HG02763 (cell line): ENCODE measurements around the gene UIMC1.
"Not testable (repeated sequence)": the region's sequence is repeated elsewhere in the genome, so short reads cannot be mapped to it uniquely, and the experiment has no call there.

Experiments
- ATAC-seq: cut with Tn5 transposase; IDR thresholded peaks from one replicate; pipeline ENCODE4 v1.9.1; 2021; ENCODE audit warnings: mild to moderate bottlenecking, moderate library complexity; ENCODE audit not compliant: unreplicated experiment

The UIMC1 gene

DNA sequence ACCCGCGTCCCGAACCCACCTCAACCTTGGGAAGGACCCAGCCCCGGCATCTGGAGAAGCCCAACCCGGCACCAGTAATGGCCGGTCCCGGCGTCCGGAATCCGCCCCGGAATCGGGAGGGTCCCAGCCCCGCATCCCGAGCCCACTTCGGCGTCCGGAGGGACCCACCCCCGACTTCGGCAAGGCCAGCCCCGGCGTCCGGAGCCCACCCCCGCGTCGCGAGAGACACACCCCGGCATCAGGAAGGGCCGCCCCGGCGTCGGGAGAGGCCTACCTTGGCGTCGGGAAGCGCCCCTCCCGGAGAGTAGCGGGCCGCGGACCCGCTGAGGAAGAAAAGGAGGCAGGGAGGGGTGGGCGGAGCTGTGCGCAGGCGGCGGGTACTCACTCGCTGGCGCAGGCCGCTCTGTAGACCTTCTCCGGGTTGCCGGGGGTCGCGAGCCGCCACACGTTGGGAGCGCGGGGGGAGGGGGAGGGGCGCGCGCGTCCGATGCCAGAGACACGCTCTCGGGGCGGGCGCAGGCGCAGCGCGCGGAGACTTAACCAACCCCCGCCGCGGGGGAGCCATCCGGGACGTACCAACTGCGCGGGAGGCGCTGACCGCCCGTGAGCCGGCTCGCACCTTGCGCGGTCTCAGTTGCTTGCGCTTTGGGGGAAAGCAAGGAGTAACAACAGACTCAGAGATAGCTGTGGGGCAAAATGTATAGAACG lies at the start of gene UIMC1:
TSS of gene UIMC1 (minus strand) at position 515 of the 708 bp plus-strand sequence. CDS start 24,164 bp downstream, outside the sequence.
- peak; percentile 70 for ATAC-seq

DNA sequence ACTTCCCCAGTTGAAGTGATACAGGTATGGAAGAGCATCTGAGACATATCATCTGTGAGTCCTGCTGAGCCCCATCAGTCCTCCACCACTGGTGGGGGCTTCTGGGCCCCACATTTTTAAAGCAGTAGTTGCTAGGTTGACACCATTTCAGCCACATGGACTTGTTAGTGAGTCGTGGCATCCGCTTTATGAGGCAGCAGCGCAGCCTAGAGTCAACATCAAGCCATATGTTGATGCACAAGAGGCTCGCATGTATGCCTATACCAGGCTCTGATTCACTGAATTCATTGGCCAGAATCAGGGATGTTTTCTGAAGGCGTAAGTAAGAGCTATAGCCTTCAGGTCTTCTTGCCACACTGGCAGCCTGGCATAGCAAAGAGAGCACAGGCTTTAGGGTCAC lies 42.7 kb upstream of the UIMC1 start:
- no peak for ATAC-seq

DNA sequence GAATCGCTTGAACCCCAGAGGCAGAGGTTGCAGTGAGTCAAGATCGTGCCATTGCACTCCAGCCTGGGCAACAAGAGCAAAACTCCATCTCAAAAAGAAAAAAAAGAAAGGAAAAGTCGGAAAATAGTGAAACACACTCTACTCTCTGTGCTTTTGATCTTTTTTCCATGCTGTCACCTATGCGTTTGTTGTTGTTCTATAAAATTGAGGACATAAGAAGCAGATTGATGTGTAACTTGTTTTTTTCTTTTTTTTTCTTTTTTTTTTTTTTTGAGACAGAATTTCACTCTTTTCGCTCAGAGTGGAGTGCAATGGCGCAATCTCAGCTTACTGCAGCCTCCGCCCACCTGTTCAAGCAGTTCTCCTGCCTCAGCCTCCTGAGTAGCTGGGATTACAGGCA lies 42.0 kb upstream of the UIMC1 start:
- ATAC-seq, result not testable (repeated sequence)

DNA sequence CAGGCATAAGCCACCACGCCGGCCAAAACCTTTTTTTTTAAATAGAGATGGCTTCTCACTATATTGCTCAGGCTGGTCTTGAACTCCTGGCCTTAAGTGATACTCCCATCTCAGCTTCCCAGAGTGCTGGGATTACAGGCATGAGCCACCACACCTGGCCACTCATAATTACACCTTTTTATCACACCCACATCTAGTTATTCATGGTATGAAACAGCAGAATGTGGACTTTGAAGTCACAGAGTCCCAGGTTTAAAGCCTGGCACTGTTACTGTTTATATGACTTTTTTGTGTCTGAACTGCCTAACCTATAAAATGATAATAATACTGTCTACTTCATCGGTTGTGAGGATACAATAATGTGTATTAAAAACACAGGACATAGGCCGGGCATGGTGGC lies 39.1 kb upstream of the UIMC1 start:
- ATAC-seq, result no peak

DNA sequence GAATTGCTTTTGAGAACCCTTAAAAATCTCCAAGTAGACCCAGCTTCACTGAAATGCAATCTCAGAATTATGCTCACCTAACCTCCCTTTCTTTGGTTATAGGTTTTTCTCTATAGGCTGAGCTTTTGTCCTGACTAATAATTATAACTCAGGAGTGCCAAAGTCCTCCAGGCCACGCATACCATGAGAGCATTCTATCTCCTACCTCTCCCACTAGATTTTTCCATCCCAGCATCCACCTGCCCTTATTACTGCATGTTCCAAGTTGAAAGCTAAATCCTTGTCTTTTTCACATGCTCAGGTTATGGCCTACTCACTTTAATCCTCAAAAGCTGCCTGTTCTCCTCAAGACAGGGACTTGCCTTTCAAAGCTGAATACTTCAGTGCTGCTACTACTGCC lies 38.1 kb upstream of the UIMC1 start:
- no peak for ATAC-seq

DNA sequence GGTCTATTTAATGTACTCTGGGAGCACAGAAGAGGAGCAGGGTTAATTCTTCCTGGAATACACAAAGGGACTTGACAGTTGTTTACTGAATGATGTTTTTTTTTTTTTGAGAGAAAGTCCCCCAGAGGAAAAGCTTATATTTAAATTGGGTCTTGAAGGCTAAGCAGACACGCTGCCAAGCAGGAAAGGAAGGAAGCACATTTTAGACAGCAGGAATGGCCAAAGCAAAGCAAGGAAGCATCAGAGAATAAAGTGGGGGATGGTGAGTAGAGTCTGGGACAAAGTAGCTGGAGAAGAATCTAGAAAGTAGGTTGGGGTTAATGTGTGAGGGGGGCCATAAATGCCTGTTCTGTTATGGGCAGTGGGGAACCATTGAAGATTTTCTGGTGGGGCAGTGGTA lies 37.4 kb upstream of the UIMC1 start:
- ATAC-seq, result no peak

DNA sequence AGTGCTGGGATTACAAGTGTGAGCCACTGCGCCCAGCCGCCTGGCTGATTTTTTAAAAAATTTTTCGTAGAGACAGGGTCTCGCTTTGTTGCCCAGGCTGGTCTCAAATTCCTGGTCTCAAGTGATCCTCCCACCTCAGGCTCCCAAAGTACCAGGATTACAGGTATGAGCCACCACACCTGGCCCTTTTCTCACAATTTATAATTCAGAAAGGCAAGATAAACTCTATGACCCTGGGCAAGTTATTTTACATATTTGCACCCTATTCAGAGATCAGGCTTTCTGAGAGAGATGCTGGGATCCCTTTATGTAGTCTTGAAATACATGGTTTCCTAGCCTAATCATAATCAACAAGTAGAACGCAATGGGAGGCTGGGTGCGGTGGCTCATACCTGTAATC lies 36.5 kb upstream of the UIMC1 start:
- no peak for ATAC-seq

DNA sequence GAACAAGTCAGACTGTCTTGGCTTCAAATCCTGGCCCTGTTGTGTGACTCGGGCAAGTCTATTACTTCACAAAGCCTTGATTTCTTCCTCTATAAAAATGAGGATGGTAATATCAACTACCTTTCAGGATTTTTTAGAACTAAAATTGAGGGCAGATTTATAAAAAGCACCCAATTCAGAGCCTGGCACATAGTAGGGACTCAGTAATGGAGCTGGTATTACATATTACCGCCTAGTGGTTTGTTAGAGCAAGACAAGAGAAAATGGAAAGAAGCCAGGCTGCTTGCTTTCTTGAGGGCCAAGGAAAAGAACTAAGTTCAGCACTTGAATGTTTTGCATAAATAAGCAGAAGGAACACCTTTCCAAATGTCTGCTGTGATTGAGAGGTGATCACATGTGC lies 35.4 kb upstream of the UIMC1 start:
- ATAC-seq, result no peak

DNA sequence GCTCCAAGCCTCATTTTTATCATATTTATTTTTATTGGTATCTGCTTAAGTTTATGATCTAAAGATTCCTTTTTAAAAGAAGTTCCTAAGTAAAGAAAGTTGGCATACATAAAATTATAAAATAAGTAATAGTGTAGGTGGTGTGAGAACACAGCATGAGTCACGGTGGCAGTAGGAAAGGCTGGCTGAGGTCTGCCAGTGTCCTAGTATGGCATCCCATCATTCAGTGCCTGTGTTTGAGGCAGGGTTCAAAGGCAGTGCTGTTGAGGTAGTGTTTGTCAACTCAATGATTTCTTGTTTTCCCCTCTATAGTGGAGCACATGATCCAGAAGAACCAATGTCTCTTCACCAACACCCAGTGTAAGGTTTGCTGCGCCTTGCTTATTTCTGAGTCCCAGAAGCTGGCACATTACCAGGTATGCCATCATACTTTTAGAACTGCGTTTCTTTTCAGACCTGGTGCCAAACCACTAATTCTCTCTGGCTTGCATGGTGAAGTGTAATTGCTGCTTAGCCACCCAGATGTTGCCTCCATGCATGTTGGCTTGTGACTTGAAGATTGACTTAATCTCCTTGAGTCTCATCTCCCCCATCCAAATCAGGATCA lies 34.3 kb upstream of the UIMC1 start:
- no peak for ATAC-seq

DNA sequence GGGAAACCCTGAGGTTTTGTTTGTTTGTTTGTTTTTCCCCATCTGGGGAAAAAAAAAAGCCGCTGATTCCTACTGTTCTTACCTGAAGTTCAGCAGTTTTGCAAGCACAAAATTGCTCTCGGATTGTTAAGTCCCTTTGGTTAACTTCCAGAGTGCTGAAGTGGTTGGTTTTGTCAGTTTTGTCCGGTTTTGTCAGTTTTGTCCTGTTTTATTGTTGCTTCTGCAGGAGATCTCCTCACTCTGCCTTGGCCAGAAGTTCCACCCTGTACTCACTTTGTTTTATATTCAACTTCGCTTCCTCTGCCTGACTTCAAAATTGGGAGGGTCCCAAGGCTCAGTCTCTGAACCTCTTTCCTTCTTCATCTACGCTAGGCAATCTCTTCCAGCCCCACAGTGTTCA lies 30.3 kb upstream of the UIMC1 start:
- ATAC-seq, result no peak

DNA sequence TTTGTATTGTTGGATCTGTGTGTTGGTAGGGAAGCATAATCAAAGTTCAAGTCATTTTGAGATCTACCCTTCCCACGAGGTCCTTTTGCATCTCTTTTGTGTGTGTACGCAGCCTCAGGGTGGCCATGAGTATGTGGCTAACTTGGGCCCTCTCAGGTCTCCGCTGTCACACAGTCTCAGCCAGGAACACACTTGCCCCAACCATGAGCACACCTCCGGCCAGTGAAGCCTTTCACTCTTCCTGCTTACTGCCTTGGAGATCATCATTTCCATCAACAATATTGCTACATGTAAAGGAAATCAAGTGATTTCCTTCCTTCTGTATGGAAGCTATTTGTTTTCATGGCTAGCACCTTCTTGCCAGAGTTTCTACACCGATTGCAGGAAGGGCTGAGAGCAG lies 29.9 kb upstream of the UIMC1 start:
- ATAC-seq, result no peak

DNA sequence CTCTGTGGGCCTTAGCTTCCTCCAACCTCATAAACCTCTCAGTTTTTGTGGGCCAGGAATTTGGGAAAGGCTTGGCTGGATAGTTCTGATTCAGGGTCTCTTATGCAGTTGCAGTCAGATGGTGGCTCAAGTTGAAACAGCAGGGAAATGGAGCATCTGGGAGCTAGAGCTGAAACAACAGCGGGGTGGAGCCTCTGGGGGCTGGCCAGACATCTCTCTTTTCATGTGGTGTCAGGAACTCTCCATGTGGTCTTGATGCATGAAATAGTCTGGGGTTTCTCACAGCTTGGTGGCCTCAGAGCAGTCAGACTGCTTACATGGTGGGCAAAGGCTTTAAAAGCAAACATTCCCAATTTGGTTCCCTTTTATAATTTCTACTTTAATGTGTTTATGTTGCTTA lies 29.4 kb upstream of the UIMC1 start:
- ATAC-seq, result no peak

DNA sequence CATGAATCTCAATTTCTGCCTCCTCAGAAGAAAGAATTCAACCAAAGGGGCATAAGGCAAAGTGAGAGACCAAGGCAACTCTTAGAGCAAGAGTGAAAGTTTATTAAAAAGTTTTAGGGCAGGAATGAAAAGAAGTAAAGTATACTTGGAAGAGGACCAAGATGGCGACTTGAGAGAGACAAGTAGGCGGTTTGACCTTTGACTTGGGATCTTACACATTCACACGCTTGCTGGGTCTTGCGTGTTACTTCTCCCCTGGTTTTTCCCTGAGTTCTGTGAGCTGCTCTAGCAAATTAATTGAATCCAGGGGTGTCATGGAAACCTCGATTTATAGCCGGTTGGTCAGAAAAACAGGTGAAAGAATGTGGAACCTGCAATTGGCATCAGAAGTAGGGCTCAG lies 22.9 kb upstream of the UIMC1 start:
- ATAC-seq, result no peak

DNA sequence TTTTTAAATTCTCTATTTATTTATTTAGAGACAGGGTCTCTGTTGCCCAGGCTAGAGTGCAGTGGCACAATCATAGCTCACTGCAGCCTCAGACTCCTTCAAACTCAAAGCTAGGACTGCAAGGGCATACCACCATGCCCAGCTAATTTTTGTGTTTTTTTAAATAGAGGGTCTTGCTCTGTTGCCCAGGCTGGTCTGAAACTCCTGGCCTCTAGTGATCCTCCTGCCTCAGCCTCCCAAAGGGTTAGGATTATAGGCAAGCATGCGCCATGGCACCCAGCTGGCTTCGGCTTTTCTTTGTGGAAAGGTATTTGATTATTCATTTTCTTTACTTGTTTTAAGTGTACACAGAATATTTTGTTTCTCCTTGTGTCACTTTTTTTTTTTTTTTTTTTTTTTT lies 21.1 kb upstream of the UIMC1 start:
- ATAC-seq, result no peak

DNA sequence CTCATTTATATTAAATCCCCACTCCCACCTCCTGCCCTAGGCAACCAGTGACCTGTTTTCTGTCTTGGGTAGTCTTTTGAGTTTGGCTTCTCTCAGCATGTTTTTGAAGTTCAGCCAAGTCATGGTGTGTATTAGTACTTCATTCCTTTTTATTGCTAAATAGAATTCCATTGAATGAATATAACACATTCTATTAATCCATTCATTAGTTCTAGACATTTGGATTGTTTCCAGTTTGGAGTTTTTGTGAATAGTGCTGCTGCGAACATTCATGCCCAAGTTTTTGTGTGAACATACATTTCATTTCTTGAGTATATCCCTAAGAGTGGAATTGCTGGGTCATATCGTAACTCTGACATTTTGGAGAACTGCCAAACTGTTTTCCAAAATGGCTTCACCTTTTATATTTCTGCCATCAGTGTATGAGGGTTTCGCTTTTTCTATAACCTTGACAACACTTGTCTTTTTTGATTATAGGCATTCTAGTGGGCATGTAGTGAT lies 18.6 kb upstream of the UIMC1 start:
- ATAC-seq, result no peak

DNA sequence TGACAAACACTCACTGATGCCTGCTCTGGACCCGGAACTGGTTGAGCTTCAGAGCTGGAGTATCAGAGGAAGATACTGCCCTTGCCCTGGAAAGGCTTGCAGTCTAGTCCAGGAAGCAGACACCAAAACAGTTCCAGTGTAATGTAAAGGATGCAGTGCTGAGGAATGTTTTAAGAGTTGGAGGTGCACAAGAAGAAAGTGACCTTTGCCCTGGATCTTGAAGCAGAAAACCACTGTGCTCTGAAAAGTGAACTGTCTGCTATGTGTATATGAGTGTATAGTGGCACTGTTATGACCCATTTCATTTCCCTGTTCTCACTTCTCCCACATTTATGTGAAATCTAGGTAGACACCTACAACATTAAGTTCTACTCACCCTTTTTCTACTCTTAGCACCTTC lies 18.0 kb upstream of the UIMC1 start:
- no peak for ATAC-seq

DNA sequence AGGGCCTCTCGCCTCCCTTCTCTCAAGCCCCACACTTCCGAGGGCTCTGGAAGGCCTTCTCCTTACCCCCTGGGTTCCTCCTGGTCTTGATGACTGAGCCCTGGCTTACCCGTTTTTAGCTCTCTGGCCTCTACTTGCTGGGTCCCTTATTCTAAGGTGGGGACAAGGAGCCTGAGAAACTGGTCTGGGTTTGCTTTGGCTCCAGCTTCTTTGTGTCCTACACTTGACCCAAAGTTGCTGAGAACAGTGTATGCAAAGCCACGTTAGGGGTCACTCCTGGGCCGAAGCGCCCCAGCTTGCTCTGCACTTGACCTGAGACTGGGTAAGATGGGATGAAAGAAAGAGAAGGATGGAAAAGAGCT lies 16.7 kb upstream of the UIMC1 start:
- no peak for ATAC-seq

DNA sequence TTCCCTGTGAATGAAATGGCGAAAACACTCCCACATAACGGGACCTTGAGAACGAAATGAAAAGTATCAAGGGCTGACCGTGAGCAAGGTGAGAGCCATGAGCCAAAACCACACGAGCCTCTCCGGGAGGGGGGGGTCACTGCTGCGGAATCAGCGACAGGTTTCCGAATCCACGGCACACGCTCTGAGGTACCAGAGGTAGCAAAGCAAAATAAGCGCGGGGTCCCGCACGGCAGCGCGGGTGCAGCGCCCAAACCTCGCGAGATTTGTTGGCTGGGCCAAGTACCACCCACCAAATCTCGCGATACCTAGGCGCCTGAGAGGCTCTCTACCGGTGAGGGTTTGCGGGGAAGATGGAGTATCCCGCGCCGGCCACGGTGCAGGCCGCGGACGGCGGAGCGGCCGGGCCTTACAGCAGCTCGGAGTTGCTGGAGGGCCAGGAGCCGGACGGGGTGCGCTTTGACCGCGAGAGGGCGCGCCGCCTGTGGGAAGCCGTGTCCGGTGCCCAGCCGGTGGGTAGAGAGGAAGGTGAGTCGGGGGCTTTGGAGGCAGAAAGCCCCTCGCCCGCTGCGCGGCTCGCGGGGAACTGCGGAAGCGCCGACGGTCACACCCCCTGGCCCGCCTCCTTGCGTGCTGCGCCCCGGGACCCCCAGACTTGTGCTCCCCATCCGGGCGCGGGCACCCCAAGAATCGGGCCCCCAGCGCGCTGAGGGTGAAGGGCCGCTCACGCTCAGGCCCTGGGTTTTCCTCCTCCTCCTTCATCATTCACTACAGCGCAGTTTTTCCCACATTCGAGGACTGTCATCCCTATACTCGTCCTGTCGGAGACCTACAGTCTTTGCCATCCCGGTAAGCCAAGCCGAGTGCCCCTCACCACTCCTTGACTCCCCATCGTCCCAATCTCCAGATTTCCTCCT lies 16.1 kb upstream of the UIMC1 start, which contains the start of gene ZNF346:
TSS of gene ZNF346 (plus strand) at position 311 of the 917 bp plus-strand sequence. CDS start at position 354, 43 bp downstream.
- peak; percentile 83 for ATAC-seq

DNA sequence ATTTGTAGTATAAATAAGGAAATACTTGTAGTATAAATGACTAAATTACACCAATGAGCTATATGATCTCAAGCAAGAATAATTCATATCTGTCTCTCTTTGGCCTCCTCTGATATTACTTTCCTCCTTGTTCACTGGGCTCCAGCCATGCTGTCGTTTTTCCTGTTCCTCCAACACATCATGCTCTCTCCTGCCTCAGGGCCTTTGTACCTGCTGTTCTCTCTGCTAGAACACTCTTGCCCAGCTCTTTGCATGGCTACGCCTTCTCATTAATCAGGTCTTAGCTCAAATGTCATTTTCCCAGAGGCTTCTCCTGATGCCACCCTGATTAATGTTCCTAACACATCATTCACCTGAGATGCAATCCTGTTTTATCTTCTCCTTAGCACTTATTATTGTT lies 13.5 kb upstream of the UIMC1 start:
- ATAC-seq, result no peak

DNA sequence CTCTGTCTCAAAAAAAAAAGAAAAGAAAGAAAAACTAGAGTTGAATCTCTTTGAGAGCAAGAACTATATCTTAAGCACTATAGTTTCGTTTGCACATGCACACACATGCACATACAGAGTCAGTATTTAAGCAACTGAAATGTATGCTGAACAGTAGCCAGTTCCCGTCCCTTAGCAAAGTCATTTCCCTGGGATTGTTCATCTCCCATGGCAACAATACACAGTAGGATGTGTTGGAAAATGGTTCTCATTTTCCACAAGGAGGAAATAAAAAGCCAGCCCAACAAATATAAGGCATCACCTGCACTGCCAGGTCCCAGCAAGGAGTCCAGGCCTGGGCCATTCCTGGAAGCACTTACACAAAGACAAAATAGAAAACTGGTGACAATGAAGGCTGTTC lies 11.8 kb upstream of the UIMC1 start:
- no peak for ATAC-seq

DNA sequence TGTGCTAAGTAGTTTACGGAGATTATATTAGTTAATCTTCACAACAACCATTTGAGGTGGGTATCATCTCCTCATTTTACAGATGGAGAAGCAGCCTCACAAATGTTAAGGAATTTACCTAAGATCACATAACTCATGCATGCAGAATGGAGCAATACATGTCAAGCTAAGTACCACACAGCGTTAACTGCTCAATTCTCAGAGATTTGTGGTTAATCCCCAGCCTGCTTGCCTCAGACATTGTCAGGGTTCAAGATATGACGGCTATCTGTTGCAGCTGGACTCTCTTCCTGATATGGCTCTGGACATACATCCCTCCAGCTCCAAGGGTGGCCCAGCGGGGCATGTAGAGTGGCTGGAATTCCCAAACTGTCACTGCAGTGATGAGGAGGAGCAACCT lies 8.6 kb upstream of the UIMC1 start:
- no peak for ATAC-seq

DNA sequence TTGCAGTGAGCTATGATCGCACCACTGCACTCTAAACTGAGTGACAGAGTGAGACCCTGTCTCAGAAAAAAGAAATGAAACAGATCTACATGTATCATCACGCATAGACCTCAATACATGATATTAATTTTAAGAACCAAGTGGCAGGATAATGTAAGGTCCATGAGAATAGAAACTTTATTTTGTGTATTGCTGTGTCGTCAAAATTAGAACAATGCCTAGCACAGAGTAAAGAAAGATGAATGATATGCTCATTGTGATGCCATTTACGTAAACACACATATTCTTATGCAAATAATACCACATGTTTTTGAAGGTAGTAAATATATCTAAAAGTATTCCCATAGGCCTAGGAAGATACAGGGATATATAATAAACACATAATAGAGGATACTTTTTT lies 3.6 kb upstream of the UIMC1 start:
- no peak for ATAC-seq
